Breast epithelium (tissue), 4 donors: ENCODE data around the gene PLCXD1. TPM values are rescaled to one million over a fixed set of nuclear protein-coding genes. Genes with fewer than 3 reads are reported as not detected.

ENCODE experiments used
- DNase-seq, 2 donors: peaks; one replicate each; pipeline ENCODE4 v3.0.0-alpha.2; 2019; ENCODE audit warnings: low spot score in 2 of 2
- H3K27ac ChIP-seq, 2 donors: fragments of 200-600 bp; sonication (generic) in 1 of 2; one replicate each; pipeline ENCODE4 v1.5.1; 2016 to 2019; ENCODE audit warnings: mild to moderate bottlenecking in 1 of 2
- H3K27me3 ChIP-seq, 2 donors: fragments of 200-600 bp; sonication (generic) in 1 of 2; one replicate each; pipeline versions ENCODE4 v1.5.1 to v1.6.0; 2017 to 2019; ENCODE audit warnings: control low read depth in 1 of 2, mild to moderate bottlenecking in 1 of 2
- H3K36me3 ChIP-seq: fragments of 200-600 bp; one replicate; pipeline ENCODE4 v1.5.1; 2019
- H3K4me1 ChIP-seq, 2 donors: fragments of 200-600 bp; sonication (generic); one replicate each; pipeline ENCODE4 v1.5.1; 2016 to 2019; ENCODE audit warnings: control low read depth in 1 of 2
- H3K4me3 ChIP-seq, 3 donors: fragments of 200-600 bp; sonication (generic); 1 replicate in 2 of 3; 2 replicates in 1 of 3; pipeline ENCODE4 v1.5.1; 2016 to 2019; ENCODE audit warnings: mild to moderate bottlenecking in 3 of 3, moderate library complexity in 2 of 3
- H3K9me3 ChIP-seq, 2 donors: fragments of 200-600 bp; sonication (generic) in 1 of 2; one replicate each; pipeline ENCODE4 v1.5.1; 2016 to 2019; ENCODE audit warnings: control low read depth in 1 of 2
- CTCF ChIP-seq, 3 donors: fragments of 450-650 bp; IDR thresholded peaks; one replicate each; pipeline ENCODE4 v1.5.1; 2016 to 2017; ENCODE audit warnings: antibody characterized with exemption in 3 of 3, mild to moderate bottlenecking in 3 of 3, moderate library complexity in 3 of 3
- POLR2A ChIP-seq: fragments of 450-650 bp; IDR thresholded peaks from one replicate; pipeline ENCODE4 v1.6.1; 2016; ENCODE audit warnings: antibody characterized with exemption, mild to moderate bottlenecking, moderate library complexity
- POLR2AphosphoS5 ChIP-seq, 3 donors: sonication (generic); formaldehyde crosslinking; IDR thresholded peaks; one replicate each; pipeline ENCODE4 v1.6.1; 2017; ENCODE audit warnings: antibody characterized with exemption in 3 of 3
- intact Hi-C: fragments of 100-400 bp; cut with DNase I; formaldehyde crosslinking; loops from one replicate; pipeline ENCODE4 v1.15.1; 2023; ENCODE audit warnings: low total_unique reads
- total RNA-seq, 3 donors: library from RNA; depleted of rRNA; stranded (reverse); fragments of >200 nt; gene quantifications; one replicate each; pipeline ENCODE4 v1.1.0, GENCODE V29; 2016

PLCXD1 gene
- total RNA-seq, 3 donors from 2014 or later: 10.5 to 15.5 (median 12.3) TPM

GRCh38 chrX:316351-317325, 35.5 kb downstream of the PLCXD1 start:
- peak in 1 of 2 donors; percentile 50 for DNase-seq
- intact Hi-C loops: no loop called here
- H3K9me3 ChIP-seq: no peaks in the 10 kb centered on the region

GRCh38 chrX:317424-318067, 36.4 kb downstream of the PLCXD1 start:
- H3K27ac ChIP-seq: peak overlapping the region; percentile 94 to 100
- no peaks in the 10 kb centered on the region for H3K27me3 ChIP-seq
- no peaks in the 10 kb centered on the region for H3K36me3 ChIP-seq
- peak overlapping the region; percentile 81 to 100 (median 95) for H3K4me3 ChIP-seq
- intact Hi-C loops: no loop called here
- TF ChIP-seq CTCF (IDR thresholded peaks at IDR 0.05) (no peak), POLR2AphosphoS5 (IDR thresholded peaks at IDR 0.05) (no peak), POLR2A (no peak)
- no peaks in the 10 kb centered on the region for H3K9me3 ChIP-seq
- DNase-seq: peak in 1 of 2 donors; percentile 12
- peaks cover 0 to 10% of the 10 kb centered on the region in 2 donors for H3K4me1 ChIP-seq

More at GRCh38 chrX:316351-317325, 35.5 kb downstream of the PLCXD1 start:
- Histone ChIP-seq H3K4me1 (peaks cover 0 to 10% of the 10 kb centered on the region in 2 donors), H3K36me3 (peaks cover 4% of the 10 kb centered on the region), H3K4me3 (no peak overlapping the region), H3K27me3 (no peaks in the 10 kb centered on the region), H3K27ac (no peak overlapping the region)
- no peak for TF ChIP-seq POLR2AphosphoS5 (IDR thresholded peaks at IDR 0.05)
- no peak for TF ChIP-seq POLR2A
- TF ChIP-seq CTCF (IDR thresholded peaks at IDR 0.05): no peak

GRCh38 chrX:318068-318738, 37.0 kb downstream of the PLCXD1 start:
- intact Hi-C loops: no loop called here

More at GRCh38 chrX:318068-318738, 37.0 kb downstream of the PLCXD1 start:
- TF ChIP-seq POLR2A (peak; percentile 49), CTCF (IDR thresholded peaks at IDR 0.05) (peak in 1 of 3 donors; percentile 23), POLR2AphosphoS5 (IDR thresholded peaks at IDR 0.05) (peak in 1 of 3 donors; percentile 67)
- Histone ChIP-seq H3K4me1 (peaks cover 0 to 10% of the 10 kb centered on the region in 2 donors), H3K27ac (peak overlapping the region; percentile 94 to 100), H3K9me3 (no peaks in the 10 kb centered on the region), H3K27me3 (no peaks in the 10 kb centered on the region), H3K4me3 (peak overlapping the region; percentile 81 to 100 (median 95)), H3K36me3 (no peaks in the 10 kb centered on the region)
- DNase-seq: peak; percentile 99 to 100
